Measurements from ENCODE around the gene INSIG2. TPM values are rescaled to one million over a fixed set of nuclear protein-coding genes. Genes with fewer than 3 reads are reported as not detected.

Gene INSIG2
- total RNA-seq, 1 donor from 2014 or later, result 16.8 TPM

- POLR2A ChIA-PET, result no interaction called here
- intact Hi-C loops (cut with micrococcal nuclease), result no loop called here
- no peaks in the 10 kb centered on the region for H3K9me3 Mint-ChIP-seq
- no peaks in the 10 kb centered on the region for H3K36me3 Mint-ChIP-seq (ENCODE audit: low read depth)
- no peak for TF ChIP-seq CTCF (IDR thresholded peaks at IDR 0.05)
- peaks cover 24% of the 10 kb centered on the region for H3K4me1 Mint-ChIP-seq
- peaks cover 6% of the 10 kb centered on the region for H3K27me3 Mint-ChIP-seq
- H3K27ac Mint-ChIP-seq, result no peak overlapping the region
- CTCF ChIA-PET, result no interaction called here
- DNase-seq (no peak), ATAC-seq (ENCODE audit: low read depth) (no peak)
- H3K4me3 Mint-ChIP-seq, result no peak overlapping the region
Measured at GRCh38 chr2:118127250-118127649, 39.0 kb downstream of the INSIG2 start.

DNA sequence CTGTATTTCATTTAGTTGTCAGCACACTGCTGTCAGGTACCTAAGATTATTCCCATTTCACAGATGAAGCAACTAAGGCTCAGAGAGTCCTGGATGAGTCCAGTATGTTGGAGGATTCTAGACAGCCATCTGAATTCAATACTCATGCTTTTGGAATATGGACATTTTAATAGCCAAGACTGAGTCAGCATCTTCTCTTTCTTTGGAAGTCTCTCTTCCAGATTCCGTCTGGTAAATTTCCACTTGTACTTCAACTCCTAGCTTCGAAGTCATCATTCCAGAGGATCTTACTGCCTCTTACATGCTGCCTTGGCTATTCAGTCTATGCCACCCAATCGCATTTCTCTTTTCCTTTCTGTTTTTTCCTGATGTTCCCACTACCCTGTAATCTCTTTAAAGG, 40.6 kb downstream of the INSIG2 start:
- intact Hi-C loops (cut with micrococcal nuclease), result no loop called here

GRCh38 chr2:118130385-118130784, 42.1 kb downstream of the INSIG2 start:
- H3K36me3 Mint-ChIP-seq (ENCODE audit: low read depth), result no peaks in the 10 kb centered on the region
- ChIA-PET POLR2A (interaction anchor here (0.6 kb wide), 1 partner anchor 225 kb away, joined by 4 read pairs; no protein-coding TSS in a partner anchor), CTCF (no interaction called here)
- H3K27ac Mint-ChIP-seq, result no peak overlapping the region
- intact Hi-C loops (cut with micrococcal nuclease), result no loop called here
- peaks cover 6% of the 10 kb centered on the region for H3K27me3 Mint-ChIP-seq
- no peak for ATAC-seq (ENCODE audit: low read depth)
- H3K9me3 Mint-ChIP-seq, result no peaks in the 10 kb centered on the region
- peaks cover 7% of the 10 kb centered on the region for H3K4me1 Mint-ChIP-seq
- no peak for TF ChIP-seq CTCF (IDR thresholded peaks at IDR 0.05)
- H3K4me3 Mint-ChIP-seq, result no peak overlapping the region
- DNase-seq, result no peak

More for the DNA sequence above, 40.6 kb downstream of the INSIG2 start:
- H3K4me1 Mint-ChIP-seq, result peaks cover 11% of the 10 kb centered on the region
- CTCF ChIA-PET, result no interaction called here
- no peaks in the 10 kb centered on the region for H3K36me3 Mint-ChIP-seq (ENCODE audit: low read depth)
- no peaks in the 10 kb centered on the region for H3K9me3 Mint-ChIP-seq
- no peak for TF ChIP-seq CTCF (IDR thresholded peaks at IDR 0.05)
- DNase-seq (no peak), ATAC-seq (ENCODE audit: low read depth) (no peak)
- peaks cover 6% of the 10 kb centered on the region for H3K27me3 Mint-ChIP-seq
- no peak overlapping the region for H3K27ac Mint-ChIP-seq
- no peak overlapping the region for H3K4me3 Mint-ChIP-seq
- POLR2A ChIA-PET, result no interaction called here

DNA sequence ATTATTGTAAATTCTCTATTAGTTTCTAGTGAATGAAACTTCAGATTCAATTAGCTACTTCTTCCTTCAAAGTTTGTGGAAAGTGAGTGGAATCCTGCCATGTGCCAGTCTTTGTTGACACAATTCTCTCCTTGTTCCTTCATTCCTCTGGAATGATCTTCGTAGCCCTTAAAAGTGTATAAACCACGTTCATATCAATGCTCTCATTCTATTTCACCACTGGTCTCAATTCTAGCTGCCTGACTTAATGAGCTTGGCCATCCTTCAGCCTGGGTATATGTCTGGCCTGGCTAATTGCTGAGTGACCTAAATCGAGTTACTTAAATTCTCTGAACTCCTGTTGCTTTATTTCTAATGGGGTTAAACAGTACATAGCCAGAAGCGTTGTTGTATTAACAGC, 43.5 kb downstream of the INSIG2 start:
- DNase-seq (no peak), ATAC-seq (ENCODE audit: low read depth) (no peak)
- no peak overlapping the region for H3K27ac Mint-ChIP-seq
- H3K9me3 Mint-ChIP-seq, result no peaks in the 10 kb centered on the region
- H3K4me1 Mint-ChIP-seq, result peaks cover 7% of the 10 kb centered on the region
- no peaks in the 10 kb centered on the region for H3K36me3 Mint-ChIP-seq (ENCODE audit: low read depth)
- H3K27me3 Mint-ChIP-seq, result peaks cover 6% of the 10 kb centered on the region
- no peak for TF ChIP-seq CTCF (IDR thresholded peaks at IDR 0.05)
- POLR2A ChIA-PET, result no interaction called here
- no peak overlapping the region for H3K4me3 Mint-ChIP-seq
- intact Hi-C loops (cut with micrococcal nuclease), result no loop called here
- CTCF ChIA-PET, result no interaction called here

- no peak for TF ChIP-seq CTCF (IDR thresholded peaks at IDR 0.05)
- Mint-ChIP-seq H3K27me3 (peaks cover 2% of the 10 kb centered on the region), H3K27ac (no peak overlapping the region), H3K4me1 (peaks cover 7% of the 10 kb centered on the region), H3K9me3 (no peaks in the 10 kb centered on the region), H3K4me3 (no peak overlapping the region), H3K36me3 (ENCODE audit: low read depth) (no peaks in the 10 kb centered on the region)
- ATAC-seq (ENCODE audit: low read depth), result no peak
- intact Hi-C loops (cut with micrococcal nuclease), result no loop called here
- DNase-seq, result no peak
- POLR2A ChIA-PET, result no interaction called here
- CTCF ChIA-PET, result no interaction called here
Measured at GRCh38 chr2:118133916-118134315, 45.6 kb downstream of the INSIG2 start.
